Epithelial cell of proximal tubule (primary cell): Measurements from ENCODE around the gene CCDC137. TPM values are rescaled to one million over a fixed set of nuclear protein-coding genes. Genes with fewer than 3 reads are reported as not detected.
A peak's percentile ranks its signal among the peaks of the same experiment; 100 is the strongest.

Experiments
- DNase-seq: peaks from one replicate; pipeline ENCODE4 v3.0.0-alpha.2; 2011; ENCODE audit warnings: low read depth
- H3K4me3 ChIP-seq: 2 replicates; pipeline ENCODE4 v1.5.1; 2011; ENCODE audit warnings: low read depth, mild to moderate bottlenecking, low read length
- CTCF ChIP-seq: conservative IDR thresholded peaks from 2 replicates; pipeline ENCODE4 v1.5.1; 2012; ENCODE audit warnings: low read depth, mild to moderate bottlenecking, low read length
- total RNA-seq: library from RNA; depleted of rRNA; stranded (reverse); fragments of >200 nt; gene quantifications from 2 replicates; pipeline ENCODE4 v1.2.3, GENCODE V29; 2015

The CCDC137 gene
- total RNA-seq, 1 donor from 2014 or later, result 32.7 TPM

- TF ChIP-seq CTCF, result peak; percentile 1
- no peak for DNase-seq
- peak overlapping the region; percentile 72 for H3K4me3 ChIP-seq
These were observed 30.5 kb upstream of the CCDC137 start for GRCh38 chr17:81635973-81636504.

- no peak for TF ChIP-seq CTCF
- no peak for DNase-seq
- peak within 1 kb of the TSS; percentile 72 for H3K4me3 ChIP-seq
These were observed 29.8 kb upstream of the CCDC137 start, which contains the start of the genes NPLOC4 and TSPAN10 for GRCh38 chr17:81636505-81637288. Gene NPLOC4 (minus strand): TSS chr17:81637112. CDS start chr17:81636930, 182 bp downstream. Gene TSPAN10 (plus strand): TSS chr17:81637196. CDS start chr17:81642413, 5,217 bp downstream.

- no peak for DNase-seq
- H3K4me3 ChIP-seq, result no peak overlapping the region
- no peak for TF ChIP-seq CTCF
These were observed 27.9 kb upstream of the CCDC137 start for GRCh38 chr17:81638683-81639082.

- no peak for DNase-seq
- TF ChIP-seq CTCF, result no peak
- H3K4me3 ChIP-seq, result no peak overlapping the region
These were observed 26.5 kb upstream of the CCDC137 start for GRCh38 chr17:81640011-81640410.

- DNase-seq, result no peak
- TF ChIP-seq CTCF, result no peak
- H3K4me3 ChIP-seq, result no peak overlapping the region
These were observed 24.6 kb upstream of the CCDC137 start for GRCh38 chr17:81641825-81642489.

- DNase-seq, result no peak
- no peak overlapping the region for H3K4me3 ChIP-seq
- TF ChIP-seq CTCF, result no peak
These were observed 22.0 kb upstream of the CCDC137 start for GRCh38 chr17:81644496-81644895.
